ENCODE results near the gene MED17. TPM values are rescaled to one million over a fixed set of nuclear protein-coding genes. Genes with fewer than 3 reads are reported as not detected.
"Not testable (repeated sequence)": the region's sequence is repeated elsewhere in the genome, so short reads cannot be mapped to it uniquely, and the experiment has no call there.

MED17 gene
- total RNA-seq, 2 donors from 2014 or later: 20.6 to 21.2 TPM

DNA sequence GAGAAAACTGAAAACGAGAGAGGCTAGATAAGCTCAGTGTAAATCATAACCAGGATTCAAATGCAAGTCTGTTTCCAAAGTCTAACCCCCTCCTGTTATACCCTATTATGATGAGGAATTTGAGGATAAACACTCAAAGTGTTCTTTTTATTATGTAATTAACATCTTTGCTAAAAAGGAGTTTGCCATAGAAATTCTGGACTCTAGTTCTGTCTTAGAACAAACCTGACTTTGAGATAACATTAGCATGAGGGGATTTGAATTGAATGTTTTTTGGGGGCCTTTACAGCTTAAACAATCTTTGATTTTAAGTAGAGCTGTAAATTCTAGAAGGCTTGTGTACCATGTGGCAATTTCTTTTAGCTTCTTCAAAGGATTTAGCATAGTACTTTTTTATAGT lies 33.1 kb upstream of the MED17 start:
- intact Hi-C loops (cut with DNase I): no loop called here
- no peak for DNase-seq (ENCODE audit: low spot score)

- intact Hi-C loops (cut with DNase I): no loop called here
- no peak for DNase-seq (ENCODE audit: low spot score)
These were observed 30.8 kb upstream of the MED17 start for GRCh38 chr11:93753241-93753640.

DNA sequence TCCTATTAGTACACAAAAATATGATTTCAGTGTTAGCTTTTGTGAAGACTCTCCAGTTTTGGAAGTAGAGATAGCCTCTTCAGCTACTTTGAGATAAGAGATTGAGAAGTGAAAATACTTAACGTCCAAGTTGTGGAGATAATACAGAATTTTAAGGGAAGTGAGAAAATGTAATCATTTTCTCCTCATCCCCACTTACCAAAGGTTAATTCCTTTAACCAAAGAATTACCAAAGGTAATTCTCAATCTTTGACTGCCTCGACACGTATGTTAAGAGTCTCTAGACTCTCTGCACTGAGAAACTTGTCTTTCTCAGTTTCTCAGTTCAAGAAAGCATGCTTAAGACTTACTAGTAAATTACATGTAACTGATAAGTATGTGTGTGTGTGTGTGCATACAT lies 27.3 kb upstream of the MED17 start:
- intact Hi-C loops (cut with DNase I): no loop called here
- DNase-seq (ENCODE audit: low spot score): no peak

DNA sequence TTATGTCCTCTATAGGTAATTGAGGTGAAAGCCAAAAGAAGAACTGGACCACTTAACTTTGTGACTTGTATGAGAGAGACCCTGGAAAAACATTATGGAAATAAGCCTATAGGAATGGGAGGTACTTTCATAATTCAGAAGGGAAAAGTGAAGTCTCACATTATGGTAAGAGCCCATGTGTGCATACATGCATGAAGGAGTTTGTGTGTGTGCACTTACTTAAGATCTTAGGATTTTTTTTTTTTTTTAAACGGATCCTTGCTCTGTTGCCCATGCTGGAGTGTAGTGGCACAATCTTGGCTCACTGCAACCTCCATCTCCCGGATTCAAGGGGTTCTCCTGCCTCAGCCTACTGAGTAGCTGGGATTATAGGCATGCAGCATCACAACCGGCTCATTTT lies 26.8 kb upstream of the MED17 start:
- intact Hi-C loops (cut with DNase I): no loop called here
- DNase-seq (ENCODE audit: low spot score): no peak

DNA sequence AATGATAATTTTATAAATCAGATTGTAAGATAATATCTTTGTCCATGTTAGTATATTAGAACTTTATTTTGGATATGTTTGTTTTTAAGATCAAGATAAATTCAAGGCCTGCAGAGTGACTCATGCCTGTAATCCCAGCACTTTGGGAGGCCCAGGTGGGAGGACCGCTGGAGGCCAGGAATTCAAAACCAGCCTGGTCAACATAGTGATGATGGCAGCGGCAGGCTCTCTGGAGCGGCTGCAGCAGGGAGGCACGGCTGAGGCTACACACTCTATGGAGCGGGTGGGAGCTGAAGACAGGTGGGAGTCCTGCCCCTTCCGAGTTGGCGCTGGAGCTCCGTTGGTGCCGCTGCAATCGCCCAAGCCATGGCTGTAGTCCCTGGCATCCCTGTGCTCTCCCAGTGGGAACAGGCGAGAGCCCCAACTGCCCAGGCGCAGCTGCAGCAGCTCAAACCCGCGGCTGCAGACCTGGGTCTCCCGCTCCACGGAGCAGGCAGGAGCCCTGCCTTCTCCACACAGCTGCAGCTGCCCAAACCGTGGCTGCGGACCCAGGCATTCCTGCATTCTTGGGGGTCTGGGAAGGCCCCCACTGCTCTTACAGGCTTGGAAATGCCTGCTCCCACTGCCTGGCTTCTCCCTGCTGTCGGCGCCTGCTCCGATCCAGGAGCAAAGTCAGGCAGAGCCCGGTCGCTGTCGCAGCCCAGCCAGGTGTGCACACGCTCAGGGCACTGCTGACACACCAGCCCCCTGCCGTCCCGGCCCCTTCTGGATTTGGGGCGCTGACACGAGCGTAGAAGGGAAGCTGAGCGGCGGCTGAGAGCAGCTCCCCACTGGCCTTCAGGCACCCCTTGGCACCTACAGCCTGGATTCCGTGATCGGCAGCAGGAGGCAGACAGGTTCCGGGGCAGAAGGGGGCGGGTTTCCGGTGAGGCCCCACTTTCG lies 25.9 kb upstream of the MED17 start:
- no peak for DNase-seq (ENCODE audit: low spot score)
- intact Hi-C loops (cut with DNase I): no loop called here

DNA sequence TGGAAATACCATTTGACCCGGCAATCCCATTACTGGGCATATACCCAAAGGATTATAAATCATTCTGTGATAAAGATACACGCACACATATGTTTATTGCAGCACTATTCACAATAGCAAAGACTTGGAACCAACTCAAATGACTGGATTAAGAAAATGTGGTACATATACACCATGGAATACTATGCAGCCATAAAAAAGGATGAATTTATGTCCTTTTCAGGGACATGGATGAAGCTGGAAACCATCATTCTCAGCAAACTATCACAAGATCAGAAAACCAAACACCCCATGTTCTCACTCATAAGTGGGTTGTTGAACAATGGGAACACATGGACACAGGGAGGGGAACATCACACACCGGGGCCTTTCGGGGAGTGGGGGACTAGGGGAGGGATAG lies 25.0 kb upstream of the MED17 start:
- DNase-seq (ENCODE audit: low spot score); intact Hi-C loops (cut with DNase I): not testable (repeated sequence)

DNA sequence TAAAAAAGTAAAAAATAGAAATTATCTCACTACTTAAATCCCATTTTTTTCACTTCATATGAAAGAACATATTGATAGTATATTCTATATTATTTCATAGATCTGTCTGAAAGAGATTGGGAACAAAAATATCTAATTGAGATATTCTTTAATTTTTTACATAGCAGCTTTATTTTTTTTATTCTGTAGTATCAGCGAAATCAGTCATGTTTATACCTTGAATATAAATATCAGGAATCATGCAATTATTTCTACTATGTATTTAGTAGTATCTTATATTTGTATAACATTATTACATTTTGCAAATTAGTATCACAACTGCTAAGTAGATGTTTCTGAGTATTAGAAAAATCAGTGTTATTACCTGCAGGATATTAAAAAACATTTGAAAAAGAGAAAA lies 22.2 kb upstream of the MED17 start:
- intact Hi-C loops (cut with DNase I): no loop called here
- DNase-seq (ENCODE audit: low spot score): no peak

GRCh38 chr11:93765551-93765950 lies 18.5 kb upstream of the MED17 start:
- DNase-seq (ENCODE audit: low spot score): no peak
- intact Hi-C loops (cut with DNase I): no loop called here

- intact Hi-C loops (cut with DNase I): no loop called here
- DNase-seq (ENCODE audit: low spot score): no peak
These were observed 17.6 kb upstream of the MED17 start for GRCh38 chr11:93766504-93766903.

DNA sequence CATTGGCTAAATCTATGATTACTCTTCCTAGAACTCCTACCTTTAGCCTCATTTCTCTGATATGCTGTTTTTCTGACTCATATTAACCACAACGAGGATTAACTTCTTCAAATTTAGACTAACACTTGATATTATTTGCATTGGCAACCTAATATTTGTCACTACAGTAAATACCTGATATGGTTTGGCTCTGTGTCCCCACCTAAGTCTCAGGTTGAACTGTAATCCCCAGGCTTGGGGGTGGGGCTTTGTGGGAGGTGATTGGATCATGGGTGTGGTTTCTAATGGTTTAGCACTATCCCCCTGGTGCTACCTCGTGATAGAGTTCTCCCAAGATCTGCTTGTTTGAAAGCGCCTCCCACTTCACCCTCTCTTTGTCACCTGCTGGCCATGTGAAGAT lies 17.1 kb upstream of the MED17 start:
- no peak for DNase-seq (ENCODE audit: low spot score)
- intact Hi-C loops (cut with DNase I): no loop called here

- intact Hi-C loops (cut with DNase I): no loop called here
- DNase-seq (ENCODE audit: low spot score): no peak
These were observed 13.9 kb upstream of the MED17 start for GRCh38 chr11:93770160-93770559.

DNA sequence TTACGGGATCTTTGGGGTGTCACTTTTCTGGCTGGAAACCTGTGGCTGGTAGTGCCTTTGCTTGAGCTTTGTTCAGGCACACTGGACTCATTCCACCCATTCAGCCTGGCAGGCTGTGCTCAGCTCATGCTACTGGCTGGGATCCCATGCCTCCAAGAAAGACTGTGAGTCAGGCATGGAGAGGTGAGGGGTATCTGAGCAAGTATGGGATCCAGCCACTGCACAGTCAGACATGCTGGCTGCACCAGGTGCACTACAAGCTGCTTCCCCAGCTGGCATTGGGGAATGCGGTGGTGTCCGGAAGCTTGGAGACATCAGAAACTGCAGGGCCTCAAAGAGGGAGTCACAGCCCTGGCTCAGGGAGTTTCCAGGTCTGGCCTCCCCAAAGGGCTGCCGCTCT lies 12.0 kb upstream of the MED17 start:
- intact Hi-C loops (cut with DNase I): no loop called here
- DNase-seq (ENCODE audit: low spot score): no peak

DNA sequence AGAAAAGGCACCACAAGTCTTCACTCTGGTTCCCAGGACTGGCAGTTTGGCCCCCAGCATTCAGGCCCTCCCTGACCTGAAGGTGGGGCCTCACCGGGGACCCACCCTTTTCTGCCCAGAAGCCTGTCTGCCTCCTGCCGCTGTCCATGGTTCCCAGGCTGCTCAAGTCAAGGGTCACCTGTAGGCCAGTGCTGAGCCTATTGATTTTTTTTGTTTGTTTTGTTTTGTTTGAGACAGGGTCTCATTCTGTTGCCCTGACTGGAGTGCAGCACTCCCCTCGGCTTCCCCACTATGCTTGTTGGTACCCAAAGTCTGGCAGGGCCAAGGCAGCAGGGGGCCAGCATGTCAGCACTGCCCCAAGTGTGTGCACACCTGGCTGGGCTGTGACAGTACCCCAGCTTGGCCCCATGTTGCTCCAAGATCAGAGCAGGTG lies 11.0 kb upstream of the MED17 start:
- intact Hi-C loops (cut with DNase I): no loop called here
- DNase-seq (ENCODE audit: low spot score): no peak

- no peak for DNase-seq (ENCODE audit: low spot score)
- intact Hi-C loops (cut with DNase I): no loop called here
These were observed 10.4 kb upstream of the MED17 start for GRCh38 chr11:93773601-93774200.

GRCh38 chr11:93774560-93774959 lies 9.5 kb upstream of the MED17 start:
- intact Hi-C loops (cut with DNase I): not testable (repeated sequence)

GRCh38 chr11:93775289-93775688 lies 8.8 kb upstream of the MED17 start:
- no peak for DNase-seq (ENCODE audit: low spot score)
- intact Hi-C loops (cut with DNase I): no loop called here

More at GRCh38 chr11:93774560-93774959, 9.5 kb upstream of the MED17 start:
- DNase-seq (ENCODE audit: low spot score): not testable (repeated sequence)

- no peak for DNase-seq (ENCODE audit: low spot score)
- intact Hi-C loops (cut with DNase I): loop anchor here in 1 of 2 donors (5.0 kb wide), 1 partner anchor 41 kb away; the partner anchor contains the start of genes C11orf54 and TAF1D
These were observed 720 bp upstream of the MED17 start for GRCh38 chr11:93783362-93783761.

DNA sequence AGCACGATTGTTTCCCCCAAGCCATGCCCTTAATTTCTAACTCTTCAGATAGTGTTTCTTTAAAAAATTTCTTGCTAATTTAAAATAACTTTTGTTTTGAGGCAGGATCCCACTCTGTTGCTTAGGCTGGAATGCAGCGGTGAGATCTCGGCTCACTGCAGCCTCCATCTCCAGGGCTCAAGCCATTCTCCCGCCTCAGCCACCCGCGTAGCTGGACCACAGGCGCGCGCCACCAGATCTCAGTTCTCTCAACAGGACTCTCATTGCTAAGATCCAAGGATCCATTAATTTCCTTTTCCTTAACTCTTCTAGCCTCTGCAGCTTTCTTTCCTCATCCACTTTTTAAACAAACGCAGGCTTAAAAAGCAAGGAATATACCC lies 327 bp upstream of the MED17 start:
- intact Hi-C loops (cut with DNase I): loop anchor here in 1 of 2 donors (5.0 kb wide), 1 partner anchor 41 kb away; the partner anchor contains the start of genes C11orf54 and TAF1D
- DNase-seq (ENCODE audit: low spot score): no peak

GRCh38 chr11:93784935-93785360 lies 866 bp downstream of the MED17 start:
- no peak for DNase-seq (ENCODE audit: low spot score)
- intact Hi-C loops (cut with DNase I): loop anchor here in 1 of 2 donors (5.0 kb wide), 1 partner anchor 43 kb away; the partner anchor contains the start of genes C11orf54 and TAF1D

DNA sequence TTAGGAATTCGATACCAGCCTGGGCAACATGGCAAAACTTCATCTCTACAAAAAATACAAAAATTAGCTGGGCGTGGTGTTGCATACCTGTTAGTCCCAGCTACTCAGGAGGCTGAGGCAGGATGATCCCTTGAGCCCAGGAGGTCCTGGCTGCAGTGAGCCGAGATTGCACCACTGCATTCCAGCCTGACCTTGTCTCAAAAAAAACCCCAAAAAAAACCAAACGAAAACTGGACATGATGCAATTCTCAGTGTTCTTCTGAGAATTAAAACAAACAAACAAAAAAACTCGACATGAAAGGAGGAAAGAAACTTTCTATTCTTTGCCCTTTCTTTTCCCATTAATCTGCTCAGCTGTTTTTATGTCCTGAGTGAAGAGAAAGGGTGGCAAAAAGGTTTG lies 7.4 kb downstream of the MED17 start:
- intact Hi-C loops (cut with DNase I): no loop called here
- DNase-seq (ENCODE audit: low spot score): no peak

Measured in posterior vena cava (tissue), 2 donors.